T follicular helper cell (primary cell): ENCODE results near the gene SPAG7.
"Not testable (repeated sequence)": the region's sequence is repeated elsewhere in the genome, so short reads cannot be mapped to it uniquely, and the experiment has no call there.

Experiments
- DNase-seq: peaks from one replicate; pipeline ENCODE4 v3.0.0-alpha.2; 2020; ENCODE audit warnings: low read depth

The SPAG7 gene

DNA sequence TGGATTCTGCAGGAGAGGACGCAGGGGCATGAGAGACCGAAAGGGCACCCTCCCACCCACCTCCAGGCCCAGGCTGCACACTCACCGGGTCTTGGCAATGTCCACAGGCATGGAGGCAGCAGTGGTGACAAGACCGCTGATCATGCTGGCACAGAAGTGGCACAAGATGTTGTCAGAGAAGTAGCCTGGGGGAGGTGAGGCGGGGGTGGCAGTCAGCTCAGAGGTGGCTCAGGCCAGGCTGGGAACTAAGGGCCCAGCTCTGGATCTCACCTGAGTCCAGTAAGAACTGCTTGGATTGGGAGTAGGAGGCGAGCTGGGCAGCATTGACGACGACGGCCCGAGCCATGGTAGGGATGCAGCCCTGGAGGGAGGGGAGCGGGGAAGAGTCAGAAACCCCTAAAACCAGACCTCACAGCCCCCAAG lies 29.5 kb downstream of the SPAG7 start:
- DNase-seq: no peak

GRCh38 chr17:4937553-4937952 lies 30.1 kb downstream of the SPAG7 start:
- no peak for DNase-seq

DNA sequence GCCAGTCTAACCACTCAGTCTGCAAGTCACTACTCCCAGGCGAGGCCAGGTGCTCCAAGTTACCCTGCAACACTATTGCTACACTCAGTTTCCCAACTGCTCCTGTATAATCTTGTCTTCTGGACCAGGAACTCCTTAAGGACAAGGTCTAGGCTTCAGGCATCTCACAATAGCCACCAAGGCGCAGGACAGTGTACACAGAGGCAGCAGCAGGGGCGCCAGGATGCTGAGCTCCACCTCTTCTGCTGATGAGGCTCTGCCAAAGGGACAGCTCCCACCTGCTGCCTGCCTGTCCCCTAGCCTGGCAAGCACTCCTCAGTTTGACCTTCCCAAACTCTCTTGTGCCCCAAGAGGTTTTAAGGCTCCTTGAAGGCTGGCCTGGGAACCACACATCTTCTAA lies 31.2 kb downstream of the SPAG7 start:
- DNase-seq: no peak

DNA sequence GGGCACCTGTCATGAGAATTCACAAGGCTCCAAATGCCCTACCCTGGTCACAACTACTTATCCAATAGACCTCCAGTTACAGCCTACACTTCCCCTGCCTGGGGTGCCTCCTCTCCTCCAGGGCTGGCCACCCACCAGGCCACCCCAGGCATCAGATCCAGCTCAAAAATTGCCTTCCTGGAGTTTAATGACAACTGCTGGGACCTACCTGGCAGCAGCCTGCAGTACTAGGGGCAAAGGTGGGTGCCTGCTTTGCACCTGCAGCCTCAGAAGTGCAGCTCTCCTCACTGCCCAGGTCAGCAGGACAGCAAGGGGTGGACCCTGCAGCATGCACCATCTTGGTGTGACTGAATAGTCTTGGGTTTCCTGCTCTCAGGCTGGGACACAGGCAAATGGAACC lies 32.0 kb downstream of the SPAG7 start:
- no peak for DNase-seq

DNA sequence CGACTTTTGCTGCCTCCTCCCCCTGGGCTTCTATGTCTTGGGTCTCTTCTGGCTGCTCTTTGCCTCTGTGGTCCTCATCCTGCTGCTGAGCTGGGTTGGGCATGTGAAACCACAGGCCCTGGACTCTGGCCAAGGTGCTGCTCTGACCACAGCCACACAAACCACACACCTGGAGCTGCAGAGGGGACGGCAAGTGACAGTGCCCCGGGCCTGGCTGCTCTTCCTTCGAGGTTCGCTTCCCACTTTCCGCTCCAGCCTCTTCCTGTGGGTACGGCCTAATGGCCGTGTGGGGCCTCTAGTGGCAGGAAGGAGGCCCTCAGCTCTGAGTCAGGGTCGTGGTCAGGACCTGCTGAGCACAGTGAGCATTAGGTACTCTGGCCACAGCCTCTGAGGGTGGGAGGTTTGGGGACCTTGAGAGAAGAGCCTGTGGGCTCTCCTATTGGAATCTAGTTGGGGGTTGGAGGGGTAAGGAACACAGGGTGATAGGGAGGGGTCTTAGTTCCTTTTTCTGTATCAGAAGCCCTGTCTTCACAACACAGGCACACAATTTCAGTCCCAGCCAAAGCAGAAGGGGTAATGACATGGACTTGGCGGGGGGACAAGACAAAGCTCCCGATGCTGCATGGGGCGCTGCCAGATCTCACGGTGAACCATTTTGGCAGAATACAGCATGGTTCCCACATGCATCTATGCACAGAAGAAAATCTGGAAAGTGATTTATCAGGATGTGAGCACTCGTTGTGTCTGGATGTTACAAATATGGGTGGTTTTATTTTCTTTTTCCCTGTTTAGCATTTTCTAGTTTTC lies 33.2 kb downstream of the SPAG7 start:
- no peak for DNase-seq

DNA sequence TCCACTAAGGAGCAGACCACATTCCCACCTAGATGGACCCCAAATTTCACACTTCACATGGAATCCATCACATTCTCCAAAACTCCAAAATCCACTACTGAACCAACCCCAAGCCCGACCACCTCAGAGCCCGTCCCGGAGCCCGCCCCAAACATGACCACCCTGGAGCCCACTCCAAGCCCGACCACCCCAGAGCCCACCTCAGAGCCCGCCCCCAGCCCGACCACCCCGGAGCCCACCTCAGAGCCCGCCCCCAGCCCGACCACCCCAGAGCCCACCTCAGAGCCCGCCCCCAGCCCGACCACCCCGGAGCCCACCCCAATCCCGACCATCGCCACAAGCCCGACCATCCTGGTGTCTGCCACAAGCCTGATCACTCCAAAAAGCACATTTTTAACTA lies 34.0 kb downstream of the SPAG7 start:
- no peak for DNase-seq

GRCh38 chr17:4932756-4933155 lies 34.9 kb downstream of the SPAG7 start:
- DNase-seq: no peak

DNA sequence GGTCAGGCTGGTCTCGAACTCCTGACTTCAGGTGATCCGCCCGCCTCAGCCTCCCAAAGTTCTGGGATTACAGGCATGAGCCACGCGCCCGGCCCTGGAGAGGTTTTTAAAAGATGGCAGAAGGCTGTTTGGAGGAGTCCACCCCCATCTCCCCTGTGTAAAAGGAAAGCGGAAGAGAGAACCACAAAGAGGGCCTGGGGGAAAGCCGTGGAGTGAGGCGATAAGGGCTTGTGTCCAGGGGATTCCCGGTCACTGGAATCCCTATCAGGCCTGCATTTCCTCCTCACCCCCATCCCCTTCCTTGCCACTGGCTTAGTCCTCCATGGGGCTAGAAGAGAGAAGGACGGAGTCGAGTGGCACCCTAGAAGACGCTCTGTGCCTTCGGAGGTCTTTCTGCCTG lies 35.7 kb downstream of the SPAG7 start, which contains the start of gene GP1BA:
TSS of gene GP1BA (plus strand) at position 315 of the 400 bp plus-strand sequence. CDS start 328 bp downstream, outside the sequence.
- DNase-seq: no peak

DNA sequence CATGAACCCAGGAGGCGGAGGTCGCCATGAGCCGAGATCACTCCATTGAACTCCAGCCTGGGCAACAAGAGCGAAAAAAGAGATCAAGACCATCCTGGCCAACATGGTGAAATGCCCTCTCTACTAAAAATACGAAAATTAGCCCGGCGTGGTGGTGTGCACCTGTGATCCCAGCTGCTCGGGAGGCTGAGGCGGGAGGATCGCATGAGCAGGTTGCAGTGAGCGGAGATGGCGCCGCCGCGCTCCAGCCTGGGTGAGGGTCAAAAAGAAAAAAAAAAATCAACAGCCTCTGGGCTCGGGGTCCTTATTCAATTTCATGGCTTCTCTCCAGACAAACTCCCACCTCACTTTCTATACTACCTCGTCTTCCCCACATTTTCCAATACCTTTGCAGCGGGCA lies 38.7 kb downstream of the SPAG7 start:
- no peak for DNase-seq

- DNase-seq: not testable (repeated sequence)
Measured at GRCh38 chr17:4926577-4927335, 40.9 kb downstream of the SPAG7 start.

DNA sequence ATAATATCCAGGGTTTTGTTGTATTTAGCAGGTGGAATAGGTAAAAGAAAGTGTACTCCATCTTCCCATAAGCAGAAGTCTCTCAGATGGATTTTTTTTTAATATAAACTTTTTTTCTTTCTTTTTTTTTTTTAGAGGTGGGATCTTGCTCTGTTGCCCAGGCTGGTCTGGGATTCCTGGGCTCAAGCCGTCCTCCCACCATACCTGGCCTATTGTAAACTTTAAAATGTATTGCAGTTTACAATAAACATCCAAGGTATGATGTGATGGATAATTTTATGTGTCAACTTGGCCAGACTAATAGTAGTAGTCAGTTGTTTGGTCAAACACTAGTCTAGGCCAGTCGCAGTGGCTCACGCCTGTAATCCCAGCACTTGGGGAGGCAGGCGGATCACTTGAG lies 46.3 kb downstream of the SPAG7 start:
- no peak for DNase-seq

- no peak for DNase-seq
Measured at GRCh38 chr17:4920351-4921048, 47.1 kb downstream of the SPAG7 start.

DNA sequence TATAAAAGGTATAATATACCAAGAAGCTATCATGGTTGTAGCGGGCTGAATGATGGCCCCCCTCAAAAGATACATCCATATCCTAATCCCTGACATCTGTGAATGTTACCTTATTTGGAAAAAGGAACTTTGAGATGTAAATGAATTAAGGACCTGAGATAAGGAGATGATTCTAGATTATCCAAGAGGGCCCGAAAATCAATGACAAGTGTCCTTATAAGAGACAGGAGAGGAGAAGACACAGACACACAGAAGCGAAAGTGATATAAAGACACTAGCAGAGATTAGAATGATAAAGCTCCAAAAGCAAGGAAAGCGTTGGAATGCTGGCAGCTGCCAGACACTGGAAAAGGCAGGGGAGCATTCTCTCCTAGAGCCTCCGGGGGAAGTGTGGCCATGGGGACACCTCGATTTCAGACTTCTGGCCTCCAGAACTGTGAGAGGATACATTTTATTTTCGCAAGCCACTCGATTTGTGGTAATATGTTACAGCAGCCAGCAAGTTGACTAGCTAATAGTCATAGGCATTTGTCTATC lies 48.0 kb downstream of the SPAG7 start:
- no peak for DNase-seq

GRCh38 chr17:4914551-4914950 lies 53.1 kb downstream of the SPAG7 start:
- not testable (repeated sequence) for DNase-seq

DNA sequence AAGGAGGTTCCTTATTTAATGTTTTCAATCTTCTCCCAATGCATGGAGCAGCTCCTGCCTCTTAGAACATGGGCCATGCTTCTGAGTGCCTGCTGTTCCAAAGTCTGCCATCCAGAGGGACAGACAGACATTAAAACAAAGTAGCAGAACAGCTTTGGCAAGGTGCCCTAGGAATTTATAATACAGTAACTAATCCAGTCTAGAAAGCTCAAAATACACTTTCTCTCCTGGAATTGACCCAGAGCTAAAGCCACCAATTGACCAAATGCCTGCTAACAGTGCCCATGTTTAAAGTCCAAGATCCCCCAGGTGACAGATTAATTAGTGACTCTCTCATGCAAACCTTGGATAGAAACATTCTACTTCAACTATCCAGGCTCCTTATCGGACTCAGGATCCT lies 53.6 kb downstream of the SPAG7 start:
- DNase-seq: no peak
